Measurements from ENCODE around the gene HTR6. TPM values are rescaled to one million over a fixed set of nuclear protein-coding genes. Genes with fewer than 3 reads are reported as not detected.

The HTR6 gene
- total RNA-seq, 1 experiment from 2014 or later = 0.14 TPM

DNA sequence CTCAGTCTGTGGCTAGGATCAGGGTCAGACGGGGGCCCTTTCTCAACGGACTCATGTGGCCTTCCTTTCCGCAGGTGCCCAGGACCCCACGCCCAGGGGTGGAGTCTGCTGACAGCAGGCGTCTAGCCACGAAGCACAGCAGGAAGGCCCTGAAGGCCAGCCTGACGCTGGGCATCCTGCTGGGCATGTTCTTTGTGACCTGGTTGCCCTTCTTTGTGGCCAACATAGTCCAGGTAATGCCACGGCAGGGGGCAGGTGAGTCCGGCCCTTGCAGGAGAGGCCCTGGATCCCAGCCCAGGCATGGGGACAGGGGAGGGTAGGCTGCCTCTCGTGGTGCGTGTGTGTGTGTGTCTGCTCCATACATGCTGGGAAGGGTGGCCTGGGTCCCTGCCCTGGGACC, 13.8 kb downstream of the HTR6 start:
- in situ Hi-C loops (cut with HindIII; ENCODE audit: low sequenced_read_pairs) = no loop called here
- no peak for DNase-seq (ENCODE audit: low spot score)

DNA sequence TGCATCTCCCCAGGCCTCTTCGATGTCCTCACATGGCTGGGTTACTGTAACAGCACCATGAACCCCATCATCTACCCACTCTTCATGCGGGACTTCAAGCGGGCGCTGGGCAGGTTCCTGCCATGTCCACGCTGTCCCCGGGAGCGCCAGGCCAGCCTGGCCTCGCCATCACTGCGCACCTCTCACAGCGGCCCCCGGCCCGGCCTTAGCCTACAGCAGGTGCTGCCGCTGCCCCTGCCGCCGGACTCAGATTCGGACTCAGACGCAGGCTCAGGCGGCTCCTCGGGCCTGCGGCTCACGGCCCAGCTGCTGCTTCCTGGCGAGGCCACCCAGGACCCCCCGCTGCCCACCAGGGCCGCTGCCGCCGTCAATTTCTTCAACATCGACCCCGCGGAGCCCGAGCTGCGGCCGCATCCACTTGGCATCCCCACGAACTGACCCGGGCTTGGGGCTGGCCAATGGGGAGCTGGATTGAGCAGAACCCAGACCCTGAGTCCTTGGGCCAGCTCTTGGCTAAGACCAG, 14.3 kb downstream of the HTR6 start:
- no peak for DNase-seq (ENCODE audit: low spot score)
- in situ Hi-C loops (cut with HindIII; ENCODE audit: low sequenced_read_pairs) = no loop called here

DNA sequence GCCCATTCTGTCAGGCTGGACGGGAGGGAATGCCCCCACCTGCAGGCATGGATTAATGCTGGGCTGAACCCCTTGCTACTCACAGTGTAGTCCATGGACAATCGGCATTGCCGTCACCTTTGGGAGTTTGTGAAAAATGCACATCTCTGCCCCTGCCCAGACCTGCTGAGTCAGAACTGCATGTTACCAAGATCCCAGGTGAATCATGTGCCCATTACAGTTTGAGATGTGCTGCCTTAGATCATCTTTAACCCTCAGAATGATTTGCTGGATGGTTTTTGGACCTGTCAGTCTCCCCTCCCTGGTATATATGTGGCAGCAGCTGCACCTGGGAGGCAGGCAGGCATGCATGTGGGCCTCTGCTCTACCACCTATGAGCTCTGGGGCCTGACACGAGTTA, 15.0 kb downstream of the HTR6 start:
- in situ Hi-C loops (cut with HindIII; ENCODE audit: low sequenced_read_pairs) = no loop called here
- no peak for DNase-seq (ENCODE audit: low spot score)

DNA sequence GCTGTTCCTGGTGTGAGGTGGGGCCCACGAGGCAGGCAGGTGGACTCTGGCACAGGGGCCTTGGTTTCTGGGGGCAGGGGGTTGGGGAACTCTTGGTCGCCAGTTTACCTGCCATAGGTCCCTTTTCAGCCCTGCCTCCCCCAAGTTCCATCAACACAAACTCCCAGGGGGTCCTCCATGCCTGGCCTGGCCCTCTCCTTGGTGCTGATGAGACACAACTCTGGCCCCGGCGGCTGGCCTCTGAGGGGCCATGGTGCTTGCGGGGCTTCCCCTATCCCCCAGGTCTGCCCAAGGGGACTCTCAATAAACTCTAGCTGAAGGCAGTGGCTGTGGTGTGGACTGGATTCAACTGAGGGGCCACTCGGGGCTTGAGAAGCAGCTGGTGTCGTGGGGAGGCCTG, 16.0 kb downstream of the HTR6 start:
- DNase-seq (ENCODE audit: low spot score) = no peak
- in situ Hi-C loops (cut with HindIII; ENCODE audit: low sequenced_read_pairs) = no loop called here

DNA sequence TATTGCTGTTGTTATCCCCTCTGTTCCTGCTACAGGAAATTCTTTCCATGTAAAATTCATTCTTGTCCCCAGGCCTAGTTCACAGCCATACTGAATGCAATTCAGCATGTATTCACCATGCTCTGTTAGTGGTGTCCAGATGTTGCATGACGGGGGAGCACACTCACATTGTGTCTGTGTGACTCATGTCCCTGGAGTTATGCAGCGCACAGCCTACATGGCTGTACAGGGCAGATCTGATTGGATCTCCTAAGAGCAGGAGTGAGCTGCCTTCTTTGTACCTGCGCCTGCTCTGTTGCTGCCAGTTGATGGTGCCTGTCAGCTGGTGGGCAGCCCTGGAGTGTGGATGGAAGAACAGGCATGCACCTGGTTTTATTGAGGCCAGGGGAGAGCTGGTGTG, 17.6 kb downstream of the HTR6 start:
- no peak for DNase-seq (ENCODE audit: low spot score)
- in situ Hi-C loops (cut with HindIII; ENCODE audit: low sequenced_read_pairs) = no loop called here

DNA sequence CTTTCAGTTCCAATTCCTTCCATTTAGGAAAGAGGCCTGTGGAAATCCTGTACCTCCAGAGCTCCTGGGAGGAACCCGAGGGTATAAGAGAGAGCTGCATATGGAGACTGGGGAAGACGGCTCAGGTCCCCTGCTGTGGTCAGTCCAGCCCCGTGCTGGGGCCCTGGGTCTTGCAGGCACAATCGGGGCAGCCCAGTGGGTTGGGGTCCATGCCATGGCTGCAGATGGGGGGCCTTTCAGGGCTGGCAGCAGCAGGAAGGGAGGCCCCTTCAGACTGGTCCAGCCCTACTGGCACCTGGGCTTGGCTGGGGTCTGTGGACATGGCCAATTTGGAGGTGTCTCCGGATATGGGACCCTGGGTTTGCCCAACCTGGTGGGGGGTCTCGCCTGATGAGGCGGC, 18.2 kb downstream of the HTR6 start:
- in situ Hi-C loops (cut with HindIII; ENCODE audit: low sequenced_read_pairs) = no loop called here
- DNase-seq (ENCODE audit: low spot score) = no peak

DNA sequence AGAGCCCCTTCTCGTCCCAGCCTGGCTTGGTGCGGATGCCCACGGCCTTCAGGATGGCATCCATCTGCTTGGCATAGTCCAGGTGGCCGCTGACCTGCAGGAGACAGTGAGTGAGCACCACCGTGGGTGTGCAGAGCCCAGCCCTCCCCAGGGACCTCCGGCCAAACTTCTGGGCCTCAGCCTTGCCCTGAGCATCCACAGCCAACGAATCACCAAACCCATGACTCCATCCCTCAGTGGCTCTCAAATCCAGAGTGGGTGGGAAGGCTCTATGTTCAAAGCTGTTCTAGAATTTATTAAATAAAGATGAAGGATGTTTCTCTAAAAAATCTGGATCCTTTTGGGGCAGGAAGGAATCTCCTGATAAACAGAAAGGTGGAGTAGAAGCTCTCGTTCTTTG, 18.7 kb downstream of the HTR6 start:
- in situ Hi-C loops (cut with HindIII; ENCODE audit: low sequenced_read_pairs) = no loop called here
- no peak for DNase-seq (ENCODE audit: low spot score)

DNA sequence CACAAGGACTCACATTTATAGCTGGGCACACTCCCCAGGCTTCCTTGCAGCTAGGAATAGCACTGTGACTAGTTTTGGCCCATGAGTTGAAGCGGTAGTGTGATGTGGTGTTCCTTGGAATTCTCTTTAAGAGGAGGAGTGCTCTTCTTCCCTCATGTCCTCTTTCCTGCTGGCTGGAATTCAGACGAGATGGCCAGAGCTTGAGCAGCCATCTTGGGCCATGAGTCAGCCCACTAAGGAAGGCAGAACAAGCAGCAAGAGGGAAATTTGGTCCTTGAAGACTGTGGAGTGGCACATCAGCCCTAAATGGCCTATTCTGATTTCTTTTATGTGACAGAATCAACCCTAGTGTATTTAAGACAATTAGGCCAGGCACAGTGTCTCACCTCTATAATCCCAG, 20.0 kb downstream of the HTR6 start:
- in situ Hi-C loops (cut with HindIII; ENCODE audit: low sequenced_read_pairs) = no loop called here
- DNase-seq (ENCODE audit: low spot score) = no peak

DNA sequence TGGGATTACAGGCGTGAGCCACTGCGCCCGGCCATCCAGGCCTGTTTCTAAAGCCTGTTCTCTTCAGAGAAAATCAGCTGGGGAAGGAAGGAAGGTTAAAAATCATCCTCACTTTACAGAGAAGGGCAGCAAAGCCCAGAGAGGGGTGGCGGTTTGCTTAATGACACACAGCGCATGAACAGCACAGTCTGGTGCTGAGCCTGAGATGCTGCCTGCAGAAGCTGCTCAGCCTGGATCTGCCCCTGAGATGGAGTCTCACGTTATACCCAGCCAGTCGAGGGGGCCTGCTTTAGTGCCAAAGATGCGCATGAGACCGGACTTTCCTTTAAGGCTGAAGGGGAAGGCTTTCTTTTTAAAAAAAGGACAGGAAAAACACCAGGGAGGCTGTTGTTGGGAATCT, 21.3 kb downstream of the HTR6 start:
- in situ Hi-C loops (cut with HindIII; ENCODE audit: low sequenced_read_pairs) = no loop called here
- DNase-seq (ENCODE audit: low spot score) = no peak

DNA sequence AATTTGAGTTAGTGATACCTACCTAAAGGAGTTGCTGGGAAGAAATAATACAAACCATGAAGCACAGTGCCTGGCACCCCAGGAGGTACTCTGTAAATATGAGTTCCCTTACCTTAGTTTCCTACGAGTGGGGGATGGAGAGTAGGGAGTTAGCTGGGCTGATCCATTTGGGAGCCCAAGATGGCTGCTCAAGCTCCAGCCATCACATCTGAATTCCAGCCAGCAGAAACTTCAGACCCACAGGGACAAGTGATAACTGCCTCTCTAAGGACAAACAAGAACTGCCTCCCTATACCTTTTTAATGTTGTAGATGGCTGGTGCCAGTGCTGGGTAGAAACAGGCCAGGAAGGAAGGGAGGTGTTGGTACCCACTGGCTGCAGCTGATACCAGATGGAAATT, 22.7 kb downstream of the HTR6 start:
- in situ Hi-C loops (cut with HindIII; ENCODE audit: low sequenced_read_pairs) = no loop called here
- no peak for DNase-seq (ENCODE audit: low spot score)

DNA sequence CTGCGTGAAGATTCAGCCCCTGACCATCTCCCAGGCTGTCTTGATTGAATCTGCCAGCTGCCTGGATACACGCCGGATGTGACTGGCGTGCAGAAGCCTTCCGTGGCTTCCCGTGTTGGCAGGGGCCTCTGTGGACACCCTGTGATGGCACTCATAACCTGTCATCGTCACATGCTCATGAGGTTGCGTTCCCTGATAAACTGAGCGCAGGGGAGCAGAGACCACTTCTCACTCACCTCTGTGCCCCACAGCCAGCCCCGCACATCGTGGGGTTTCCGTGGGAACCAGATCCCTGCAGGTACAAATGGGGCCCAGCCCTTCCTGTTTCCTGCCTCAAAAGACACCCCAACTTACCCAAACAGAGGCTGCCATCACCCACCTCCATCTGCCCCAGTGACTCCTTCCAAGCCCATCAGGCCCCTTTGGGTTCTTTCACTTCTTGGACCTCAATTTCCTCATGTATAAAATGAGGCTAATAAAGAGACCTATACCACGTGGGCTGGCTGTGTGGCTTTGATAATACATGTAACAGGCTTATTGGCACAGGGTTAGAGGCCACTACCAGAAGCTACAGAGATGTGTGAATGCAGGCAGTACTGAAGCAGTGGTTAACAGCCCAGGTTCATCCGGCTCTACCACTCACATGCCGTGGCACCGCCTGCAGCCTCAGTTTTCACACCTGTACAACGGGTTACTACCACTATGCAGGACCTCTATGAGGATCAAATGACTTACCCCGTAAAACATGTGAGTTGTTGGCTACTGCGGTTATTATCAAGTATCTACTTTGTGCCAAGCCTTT, 23.6 kb downstream of the HTR6 start:
- in situ Hi-C loops (cut with HindIII; ENCODE audit: low sequenced_read_pairs) = no loop called here

DNA sequence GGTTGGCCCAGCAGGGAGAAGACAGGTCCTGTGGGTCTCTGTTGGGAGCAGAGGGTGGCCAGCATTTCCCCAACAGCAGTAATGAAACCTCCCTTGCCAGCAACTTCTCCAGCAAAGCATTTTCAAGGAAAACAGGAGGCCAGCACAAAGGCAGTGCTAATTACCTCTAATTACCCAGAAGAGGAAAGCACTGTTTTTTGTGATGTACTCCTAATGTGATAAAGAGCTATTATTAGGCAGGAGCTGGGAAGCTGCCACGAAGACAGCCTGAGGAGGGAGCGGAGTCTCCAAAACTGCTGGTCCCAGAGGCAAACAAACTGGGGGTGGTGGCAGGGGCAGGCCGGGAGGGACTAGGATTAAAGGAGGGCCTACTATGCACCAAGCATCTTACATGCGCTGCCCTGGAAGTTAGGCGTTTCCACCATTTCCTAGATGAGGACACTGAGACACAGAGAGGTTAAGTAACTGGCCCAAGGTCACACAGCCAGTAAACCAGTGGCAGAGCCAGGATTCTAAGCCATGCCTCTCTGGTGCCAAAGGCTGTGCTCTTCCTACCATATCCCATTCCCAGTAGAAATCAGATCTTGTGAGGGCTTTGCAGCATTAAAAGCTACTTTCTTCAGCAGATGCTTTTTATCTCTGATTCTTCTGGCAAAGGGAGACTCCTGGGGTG, 24.5 kb downstream of the HTR6 start:
- DNase-seq (ENCODE audit: low spot score) = no peak
- in situ Hi-C loops (cut with HindIII; ENCODE audit: low sequenced_read_pairs) = no loop called here

More for the DNA sequence above, 23.6 kb downstream of the HTR6 start:
- DNase-seq (ENCODE audit: low spot score) = no peak

DNA sequence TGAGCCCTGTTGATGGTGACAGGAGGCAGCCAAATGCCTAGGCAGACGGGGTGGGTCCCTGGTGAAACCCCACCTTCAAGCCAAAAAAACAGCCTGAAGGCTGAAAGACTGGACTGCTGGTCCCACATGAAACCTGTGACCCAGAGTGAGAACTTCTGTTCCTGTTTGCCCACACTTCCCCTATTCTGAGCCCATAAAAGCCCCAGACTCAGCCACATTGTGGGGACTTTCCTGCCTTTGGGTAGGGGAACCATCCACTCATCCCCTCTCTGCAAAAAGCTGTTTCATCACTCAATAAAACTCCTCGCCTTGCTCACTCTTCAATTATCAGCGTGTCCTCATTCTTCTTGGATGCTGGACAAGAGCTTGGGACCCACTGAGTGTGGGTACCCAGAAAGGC, 25.2 kb downstream of the HTR6 start:
- in situ Hi-C loops (cut with HindIII; ENCODE audit: low sequenced_read_pairs) = no loop called here
- no peak for DNase-seq (ENCODE audit: low spot score)

DNA sequence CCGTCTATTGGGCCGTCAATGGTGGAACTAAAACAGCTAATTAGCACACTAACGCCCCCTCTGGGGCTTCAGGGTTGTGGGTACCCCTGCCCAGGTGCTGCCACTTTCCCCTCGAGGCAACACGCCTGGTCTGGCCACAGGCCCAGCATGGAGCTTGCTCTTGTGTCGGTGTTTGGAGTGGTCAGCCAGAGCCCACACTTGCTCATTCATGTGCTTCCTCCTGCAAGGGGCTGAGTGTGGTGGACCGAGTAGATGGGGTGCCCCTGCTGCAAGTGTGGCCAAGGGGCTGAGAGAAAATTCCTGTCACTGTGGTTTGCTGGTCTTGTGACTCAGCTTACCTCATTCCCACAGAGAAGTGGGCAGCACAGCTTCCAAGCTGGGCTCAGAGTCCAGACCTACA, 25.7 kb downstream of the HTR6 start:
- in situ Hi-C loops (cut with HindIII; ENCODE audit: low sequenced_read_pairs) = no loop called here
- DNase-seq (ENCODE audit: low spot score) = no peak

DNA sequence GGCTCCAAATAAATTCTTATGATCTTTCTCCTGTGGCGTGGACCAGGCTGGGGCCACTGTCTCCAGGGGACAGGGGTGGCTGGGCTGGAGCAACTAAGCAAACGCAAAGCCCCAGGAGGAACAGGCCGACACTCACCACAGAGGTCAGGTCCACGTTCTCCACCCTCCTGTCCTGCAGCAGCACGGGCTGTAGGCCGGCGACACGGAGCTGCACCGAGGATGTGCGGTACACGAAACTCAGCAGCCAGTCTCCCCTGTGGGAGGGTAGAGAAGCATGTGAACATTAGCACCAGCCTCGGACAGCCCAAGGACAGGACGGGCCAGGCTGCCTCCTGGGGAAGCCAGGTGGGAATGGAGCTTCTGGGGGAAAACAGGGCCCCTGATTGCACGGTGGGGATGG, 29.6 kb downstream of the HTR6 start:
- in situ Hi-C loops (cut with HindIII; ENCODE audit: low sequenced_read_pairs) = no loop called here
- DNase-seq (ENCODE audit: low spot score) = no peak

DNA sequence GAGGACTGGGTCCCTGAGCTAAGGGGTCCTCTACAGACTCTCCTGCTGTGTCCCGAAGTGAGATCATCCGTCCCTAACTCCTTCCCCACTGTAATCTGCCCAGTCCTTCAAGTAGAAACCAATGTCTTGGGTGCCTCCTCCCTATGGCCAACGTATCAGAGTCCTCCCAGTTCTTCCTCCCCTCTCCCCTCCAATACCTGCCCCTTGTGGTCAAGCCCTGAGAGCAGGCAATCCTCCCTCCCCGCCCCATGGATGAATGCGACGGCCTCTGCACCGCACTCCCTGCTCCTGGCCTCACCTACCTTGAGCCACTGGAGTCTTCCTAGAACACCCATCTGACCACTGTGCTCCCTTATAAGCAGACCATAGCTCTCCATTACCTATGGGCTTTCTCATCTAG, 31.1 kb downstream of the HTR6 start:
- in situ Hi-C loops (cut with HindIII; ENCODE audit: low sequenced_read_pairs) = no loop called here
- DNase-seq (ENCODE audit: low spot score) = no peak

DNA sequence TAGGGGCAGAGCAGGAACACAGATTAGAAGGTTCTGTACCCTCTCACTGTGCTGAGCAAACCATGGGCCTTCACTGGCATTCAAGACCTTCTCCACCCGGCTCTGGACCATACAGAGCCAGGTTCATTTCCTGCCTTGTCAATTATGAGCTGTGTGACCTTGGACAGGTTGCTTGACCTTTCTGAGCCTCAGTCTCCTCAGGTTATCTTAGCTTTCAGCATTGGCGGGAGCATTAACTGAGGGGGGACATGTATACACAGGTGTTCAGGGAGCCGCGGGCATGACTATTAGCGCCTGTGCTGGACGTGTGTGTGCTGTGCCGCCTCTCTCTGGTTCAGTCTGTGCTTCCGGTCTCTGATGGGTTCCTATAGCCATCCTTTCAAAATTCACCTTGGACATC, 32.1 kb downstream of the HTR6 start:
- in situ Hi-C loops (cut with HindIII; ENCODE audit: low sequenced_read_pairs) = no loop called here
- DNase-seq (ENCODE audit: low spot score) = no peak

DNA sequence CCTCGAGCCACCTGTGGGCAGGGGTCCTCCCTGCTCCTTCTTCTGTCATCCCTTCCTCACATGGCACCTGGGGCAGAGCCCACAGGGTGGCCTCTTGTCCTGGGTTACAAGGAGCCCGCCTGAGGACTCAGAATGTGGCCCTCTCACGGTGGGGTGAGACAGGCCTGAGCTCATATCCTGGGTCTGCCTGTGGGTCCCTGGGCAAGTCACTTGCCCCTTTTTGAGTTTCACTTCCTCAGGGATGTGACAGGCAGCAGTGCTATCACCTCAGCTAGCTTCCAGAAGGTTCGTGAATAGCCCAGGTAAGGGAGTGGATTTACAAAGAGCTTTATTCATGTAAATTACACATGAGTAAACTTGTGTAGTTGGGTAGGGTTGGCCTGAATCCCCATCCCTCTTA, 33.5 kb downstream of the HTR6 start:
- DNase-seq (ENCODE audit: low spot score) = no peak
- in situ Hi-C loops (cut with HindIII; ENCODE audit: low sequenced_read_pairs) = no loop called here

DNA sequence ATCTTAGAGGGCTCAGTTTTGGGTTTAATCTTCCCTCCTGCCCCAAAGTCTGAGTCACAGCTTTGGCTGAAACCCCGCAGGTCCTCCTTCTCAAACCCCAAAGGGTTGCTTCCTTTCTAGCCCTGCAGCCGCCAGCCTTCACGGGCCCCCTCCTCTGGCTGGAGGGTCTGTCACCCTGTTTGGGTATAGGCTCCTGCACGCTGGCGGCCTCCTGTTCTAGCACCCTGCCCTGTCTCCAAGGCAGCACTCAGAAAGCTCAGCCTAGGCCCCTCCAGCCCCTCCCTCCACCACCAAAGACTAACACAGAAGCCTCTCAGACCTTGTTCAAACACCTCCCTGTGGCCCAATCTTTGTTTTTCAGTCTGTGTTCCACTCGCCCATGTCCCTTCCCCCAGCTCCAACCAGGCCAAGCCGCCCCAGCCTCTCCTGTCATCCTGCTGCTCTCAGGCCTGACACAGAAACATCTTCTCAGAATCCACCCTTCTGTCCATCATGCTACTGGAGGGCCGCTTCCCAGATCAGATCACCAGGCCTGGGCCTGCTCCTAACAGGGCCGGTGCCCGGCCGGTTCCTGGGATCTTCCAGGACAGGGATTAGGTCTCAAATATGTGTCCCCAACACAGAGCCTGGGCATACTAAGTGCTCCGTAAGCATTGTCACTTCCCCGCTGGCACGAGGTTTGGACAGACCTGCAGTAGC, 35.6 kb downstream of the HTR6 start:
- no peak for DNase-seq (ENCODE audit: low spot score)
- in situ Hi-C loops (cut with HindIII; ENCODE audit: low sequenced_read_pairs) = no loop called here

DNA sequence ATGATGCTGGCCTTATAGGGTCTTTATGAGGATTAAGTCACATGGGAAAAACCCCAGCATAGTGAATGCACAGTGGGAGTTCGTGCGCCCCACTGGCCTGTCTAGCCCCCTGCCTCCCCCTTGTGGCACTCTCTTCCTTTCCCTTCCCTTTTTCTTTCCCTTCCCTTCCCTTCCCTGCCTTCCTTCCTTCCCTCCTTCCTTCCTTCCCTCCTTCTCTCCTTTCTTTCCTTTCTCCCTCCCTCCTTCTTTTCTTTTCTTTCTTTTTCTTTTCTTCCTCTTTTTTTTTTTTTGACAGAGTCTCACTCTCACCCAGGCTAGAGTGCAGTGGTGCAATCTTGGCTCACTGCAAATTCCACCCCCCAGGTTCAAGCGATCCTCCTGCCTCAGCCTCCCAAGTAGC, 38.6 kb downstream of the HTR6 start:
- DNase-seq (ENCODE audit: low spot score) = no peak
- in situ Hi-C loops (cut with HindIII; ENCODE audit: low sequenced_read_pairs) = no loop called here
